Measurements from ENCODE around the gene PFKM.
"Not testable (repeated sequence)": the region's sequence is repeated elsewhere in the genome, so short reads cannot be mapped to it uniquely, and the experiment has no call there.

The PFKM gene

GRCh38 chr12:48121522-48121921 is 2.4 kb downstream of the PFKM start:
- no peak overlapping the region for H3K9ac ChIP-seq
- peaks cover 40 to 50% (median 45%) of the 10 kb centered on the region in 11 experiments for H3K36me3 ChIP-seq
- peak overlapping the region in 5 of 11 experiments; percentile 80 to 96 (median 90); a peak in 5 of 22 replicates for H3K4me2 ChIP-seq
- no peaks in the 10 kb centered on the region for H4K20me1 ChIP-seq
- H3K27me3 ChIP-seq = no peaks in the 10 kb centered on the region
- no peak overlapping the region for H3K27ac ChIP-seq
- no peaks in the 10 kb centered on the region for H3K9me3 ChIP-seq (replicated peaks in 1 of 11)
- peaks cover 18 to 37% (median 25%) of the 10 kb centered on the region in 10 experiments for H3K4me1 ChIP-seq
- H3K4me3 ChIP-seq = no peak overlapping the region
- no peak for TF ChIP-seq Cebpa-rat (IDR thresholded peaks at IDR 0.05)

- H4K20me1 ChIP-seq = peaks cover 0 to under 1% (median 0%) of the 10 kb centered on the region in 11 experiments; a peak in 1 of 22 replicates
- H3K9me3 ChIP-seq (replicated peaks in 1 of 11) = no peaks in the 10 kb centered on the region
- H3K4me2 ChIP-seq = no peak overlapping the region
- no peak overlapping the region for H3K27ac ChIP-seq
- no peak overlapping the region for H3K4me3 ChIP-seq
- H3K4me1 ChIP-seq = peaks cover 18 to 37% (median 25%) of the 10 kb centered on the region in 10 experiments
- no peak for TF ChIP-seq Cebpa-rat (IDR thresholded peaks at IDR 0.05)
- H3K27me3 ChIP-seq = no peaks in the 10 kb centered on the region
- H3K36me3 ChIP-seq = peaks cover 48 to 57% (median 52%) of the 10 kb centered on the region in 11 experiments
- H3K9ac ChIP-seq = no peak overlapping the region
These were observed 3.1 kb downstream of the PFKM start for GRCh38 chr12:48122065-48122834.

DNA sequence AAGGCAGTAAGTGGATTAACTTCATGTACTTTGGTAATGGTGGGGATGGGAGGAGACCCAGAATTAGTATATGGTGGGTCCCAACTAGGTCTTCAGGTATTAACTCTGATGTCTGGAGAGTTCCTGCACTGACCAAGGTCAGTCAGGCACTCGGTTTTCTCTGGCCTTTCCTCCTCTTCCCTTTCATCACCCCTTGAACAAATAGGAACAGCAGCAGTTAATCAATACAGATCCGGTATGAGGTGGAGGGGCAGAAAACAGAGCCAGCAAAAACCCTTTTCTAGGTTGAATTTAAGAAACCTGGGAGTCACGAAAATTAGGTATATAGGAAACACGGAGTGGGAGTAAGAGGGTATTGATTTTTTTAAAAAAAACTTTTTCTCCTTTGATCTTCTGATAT is 4.0 kb downstream of the PFKM start:
- H4K20me1 ChIP-seq = peaks cover 0 to 4% (median 0%) of the 10 kb centered on the region in 11 experiments; a peak in 2 of 22 replicates
- peaks cover 18 to 37% (median 25%) of the 10 kb centered on the region in 10 experiments for H3K4me1 ChIP-seq
- H3K36me3 ChIP-seq = peaks cover 57 to 66% (median 61%) of the 10 kb centered on the region in 11 experiments
- no peak overlapping the region for H3K4me3 ChIP-seq
- no peaks in the 10 kb centered on the region for H3K27me3 ChIP-seq
- no peak overlapping the region for H3K27ac ChIP-seq
- H3K4me2 ChIP-seq = no peak overlapping the region
- H3K9ac ChIP-seq = no peak overlapping the region
- TF ChIP-seq Cebpa-rat (IDR thresholded peaks at IDR 0.05) = no peak
- H3K9me3 ChIP-seq (replicated peaks in 1 of 11) = no peaks in the 10 kb centered on the region

GRCh38 chr12:48125542-48125941 is 6.4 kb downstream of the PFKM start:
- H3K4me2 ChIP-seq; H3K4me3 ChIP-seq; H3K9ac ChIP-seq; H4K20me1 ChIP-seq; H3K9me3 ChIP-seq (replicated peaks in 1 of 11); H3K27ac ChIP-seq; H3K27me3 ChIP-seq: not testable (repeated sequence)
- H3K4me1 ChIP-seq = peaks cover 5 to 20% (median 9%) of the 10 kb centered on the region in 10 experiments
- peaks cover 80 to 90% (median 85%) of the 10 kb centered on the region in 11 experiments for H3K36me3 ChIP-seq

DNA sequence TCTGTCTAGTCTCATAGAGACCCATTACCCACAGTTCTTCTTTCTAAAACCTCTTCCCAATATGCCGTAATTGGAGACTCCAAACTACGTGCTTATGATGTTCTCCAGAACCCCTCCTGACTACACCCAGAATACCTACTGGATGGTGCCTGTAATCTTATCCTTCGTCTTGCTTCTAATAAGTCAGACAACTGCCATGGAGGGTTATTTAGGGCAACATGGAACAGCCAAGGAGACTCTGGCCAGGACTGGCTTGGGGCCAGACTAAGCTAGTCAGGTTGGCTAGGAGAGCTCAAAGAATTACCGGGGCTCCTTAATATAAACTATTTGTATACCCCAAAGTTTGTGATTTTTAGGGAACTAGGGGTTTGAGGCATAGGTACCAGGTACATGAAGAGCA is 6.8 kb downstream of the PFKM start:
- Histone ChIP-seq H3K9ac (no peak overlapping the region), H3K27me3 (no peaks in the 10 kb centered on the region), H3K9me3 (replicated peaks in 1 of 11) (no peaks in the 10 kb centered on the region), H3K4me2 (no peak overlapping the region), H3K27ac (no peak overlapping the region), H4K20me1 (peaks cover 0 to 4% (median 0%) of the 10 kb centered on the region in 11 experiments; a peak in 2 of 22 replicates), H3K36me3 (peaks cover 84 to 95% (median 89%) of the 10 kb centered on the region in 11 experiments), H3K4me3 (no peak overlapping the region), H3K4me1 (peaks cover under 1 to 16% (median 5%) of the 10 kb centered on the region in 10 experiments; a peak in 15 of 20 replicates)
- no peak for TF ChIP-seq Cebpa-rat (IDR thresholded peaks at IDR 0.05)

DNA sequence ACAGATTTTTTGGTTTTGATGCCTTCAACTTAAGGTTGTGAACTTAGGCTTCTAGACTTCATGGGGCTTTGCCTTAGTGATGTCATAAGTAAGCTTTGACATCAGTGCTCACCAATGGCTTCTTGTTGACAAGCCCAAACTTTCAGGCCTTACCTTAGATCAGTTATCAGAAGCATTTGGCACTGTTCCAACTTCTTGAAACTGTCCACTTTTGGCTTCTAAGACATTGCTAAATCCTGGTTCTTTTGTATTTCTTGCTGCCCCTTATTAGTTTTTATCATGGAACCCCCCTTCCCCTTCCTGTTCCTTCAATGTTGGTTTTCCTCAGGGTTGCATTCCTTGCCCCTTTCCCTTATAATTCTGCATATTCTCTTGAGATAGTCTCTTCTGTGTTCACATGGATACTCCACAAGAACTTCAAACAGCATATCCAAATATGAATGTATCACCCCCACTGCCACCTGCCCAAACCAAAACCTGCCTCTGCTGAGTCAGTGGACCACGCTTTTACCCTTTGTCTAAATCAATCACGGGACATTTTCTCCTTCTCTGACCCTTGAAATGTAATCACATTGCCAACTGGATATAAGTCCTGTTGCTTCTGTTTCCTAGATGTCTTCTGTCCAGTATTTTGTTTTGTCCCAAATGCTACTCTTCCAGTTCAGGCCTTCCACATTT is 7.9 kb downstream of the PFKM start:
- Histone ChIP-seq H3K27me3 (no peaks in the 10 kb centered on the region), H3K4me3 (no peak overlapping the region), H3K4me2 (no peak overlapping the region), H3K4me1 (peaks cover 0 to 6% (median 0%) of the 10 kb centered on the region in 10 experiments; a peak in 1 of 20 replicates), H3K9ac (no peak overlapping the region), H3K27ac (no peak overlapping the region), H3K9me3 (replicated peaks in 1 of 11) (no peaks in the 10 kb centered on the region), H3K36me3 (peaks cover 95 to 100% (median 99%) of the 10 kb centered on the region in 11 experiments), H4K20me1 (peaks cover 0 to 4% (median 0%) of the 10 kb centered on the region in 11 experiments; a peak in 2 of 22 replicates)
- no peak for TF ChIP-seq Cebpa-rat (IDR thresholded peaks at IDR 0.05)

- H3K27me3 ChIP-seq = no peaks in the 10 kb centered on the region
- H3K4me1 ChIP-seq = no peaks in the 10 kb centered on the region
- peaks cover 0 to 4% (median 0%) of the 10 kb centered on the region in 11 experiments; a peak in 2 of 22 replicates for H4K20me1 ChIP-seq
- no peak for TF ChIP-seq Cebpa-rat (IDR thresholded peaks at IDR 0.05)
- no peak overlapping the region for H3K4me3 ChIP-seq
- H3K27ac ChIP-seq = no peak overlapping the region
- H3K36me3 ChIP-seq = peaks cover 96 to 100% (median 99%) of the 10 kb centered on the region in 11 experiments
- H3K9ac ChIP-seq = no peak overlapping the region
- H3K9me3 ChIP-seq (replicated peaks in 1 of 11) = no peaks in the 10 kb centered on the region
- no peak overlapping the region for H3K4me2 ChIP-seq
These were observed 9.6 kb downstream of the PFKM start for GRCh38 chr12:48128800-48129199.

DNA sequence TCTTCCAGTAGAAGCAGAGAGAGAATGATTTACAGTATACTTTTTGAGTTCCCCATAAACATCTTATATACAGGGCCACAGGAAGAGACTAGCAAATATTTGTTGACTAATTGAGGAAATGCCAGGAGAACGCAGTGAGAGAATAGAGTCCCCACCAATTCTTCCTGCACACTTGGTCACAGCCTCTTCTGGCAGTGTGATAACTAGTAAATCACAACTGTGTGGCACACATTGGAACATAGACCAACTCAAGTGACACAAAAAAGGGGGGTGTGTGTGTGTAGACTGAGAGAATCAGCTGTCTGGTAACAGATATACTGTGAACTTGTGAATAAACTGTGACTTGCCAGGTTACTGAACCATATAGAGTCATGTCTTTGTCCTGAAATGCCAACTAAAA is 10.2 kb downstream of the PFKM start:
- no peaks in the 10 kb centered on the region for H3K4me1 ChIP-seq
- no peak overlapping the region for H3K4me3 ChIP-seq
- no peaks in the 10 kb centered on the region for H3K27me3 ChIP-seq
- no peak for TF ChIP-seq Cebpa-rat (IDR thresholded peaks at IDR 0.05)
- H3K4me2 ChIP-seq = no peak overlapping the region
- H3K9me3 ChIP-seq (replicated peaks in 1 of 11) = no peaks in the 10 kb centered on the region
- H3K36me3 ChIP-seq = peaks cover 98 to 100% (median 100%) of the 10 kb centered on the region in 11 experiments
- H4K20me1 ChIP-seq = peaks cover 0 to 10% (median 0%) of the 10 kb centered on the region in 11 experiments; a peak in 2 of 22 replicates
- H3K9ac ChIP-seq = no peak overlapping the region
- no peak overlapping the region for H3K27ac ChIP-seq

GRCh38 chr12:48131517-48131916 is 12.4 kb downstream of the PFKM start:
- peaks cover 0 to 16% (median 0%) of the 10 kb centered on the region in 11 experiments; a peak in 4 of 22 replicates for H4K20me1 ChIP-seq
- H3K27me3 ChIP-seq = no peaks in the 10 kb centered on the region
- peaks cover 97 to 100% (median 100%) of the 10 kb centered on the region in 11 experiments for H3K36me3 ChIP-seq
- no peak overlapping the region for H3K4me3 ChIP-seq
- no peak for TF ChIP-seq Cebpa-rat (IDR thresholded peaks at IDR 0.05)
- H3K4me1 ChIP-seq = no peaks in the 10 kb centered on the region
- H3K9me3 ChIP-seq (replicated peaks in 1 of 11) = no peaks in the 10 kb centered on the region
- H3K9ac ChIP-seq = no peak overlapping the region
- no peak overlapping the region for H3K4me2 ChIP-seq
- no peak overlapping the region for H3K27ac ChIP-seq
